ENCODE results near the gene SLC35D2.
"Not testable (repeated sequence)": the region's sequence is repeated elsewhere in the genome, so short reads cannot be mapped to it uniquely, and the experiment has no call there.

The SLC35D2 gene

GRCh38 chr9:96309850-96310249 is 73.7 kb downstream of the SLC35D2 start:
- DNase-seq (ENCODE audit: low spot score) = no peak

GRCh38 chr9:96306958-96307357 is 76.6 kb downstream of the SLC35D2 start:
- DNase-seq (ENCODE audit: low spot score) = not testable (repeated sequence)

GRCh38 chr9:96305171-96305570 is 78.3 kb downstream of the SLC35D2 start:
- no peak for DNase-seq (ENCODE audit: low spot score)

- DNase-seq (ENCODE audit: low spot score) = no peak
Observed at GRCh38 chr9:96304230-96304629, 79.3 kb downstream of the SLC35D2 start.

GRCh38 chr9:96302021-96302420 is 81.5 kb downstream of the SLC35D2 start, which contains the start of gene HSD17B3:
HSD17B3 (minus strand) TSS chr9:96302176; CDS start chr9:96302104, 72 bp downstream.
- no peak for DNase-seq (ENCODE audit: low spot score)

- no peak for DNase-seq (ENCODE audit: low spot score)
Observed at GRCh38 chr9:96299823-96300222, 83.7 kb downstream of the SLC35D2 start.

- DNase-seq (ENCODE audit: low spot score) = no peak
Observed at GRCh38 chr9:96294159-96294545, 89.4 kb downstream of the SLC35D2 start.

GRCh38 chr9:96293498-96294158 is 89.9 kb downstream of the SLC35D2 start:
- no peak for DNase-seq (ENCODE audit: low spot score)

- no peak for DNase-seq (ENCODE audit: low spot score)
Observed at GRCh38 chr9:96289392-96289791, 94.1 kb downstream of the SLC35D2 start.

- DNase-seq (ENCODE audit: low spot score) = no peak
Observed at GRCh38 chr9:96281641-96282040, 101.9 kb downstream of the SLC35D2 start.

- no peak for DNase-seq (ENCODE audit: low spot score)
Observed at GRCh38 chr9:96279932-96280331, 103.6 kb downstream of the SLC35D2 start.

GRCh38 chr9:96274939-96275338 is 108.6 kb downstream of the SLC35D2 start:
- no peak for DNase-seq (ENCODE audit: low spot score)

Measured in CD4-positive, alpha-beta T cell treated with Interleukin-15 for 4 hours (primary cell).